HCT116 (cell line): Measurements from ENCODE around the gene UFD1. TPM values are rescaled to one million over a fixed set of nuclear protein-coding genes. Genes with fewer than 3 reads are reported as not detected.

ENCODE experiments used
- ATAC-seq: fragments of 200-7000 bp; cut with Tn5 transposase; 2 replicates; pipeline ENCODE4 v1.9.1; 2020; ENCODE audit warnings: mild to moderate bottlenecking, moderate library complexity
- BruUV-seq: library from RNA; stranded (reverse); fragments of 400-500 nt; replicated peaks from 2 replicates; lab custom pipeline; 2021; lab: Mats Ljungman, UMichigan
- CTCF ChIA-PET: fragments of 300-600 bp; sonication (Branson Sonifier 250); formaldehyde crosslinking; loops from one replicate; lab custom pipeline; 2021; ENCODE audit warnings: antibody characterized with exemption; lab: Charles Lee
- POLR2A ChIA-PET: fragments of 300-600, 350-600 bp; sonication (Branson Sonifier 250); formaldehyde crosslinking; loops from one replicate; lab custom pipeline; 2021; ENCODE audit warnings: antibody characterized with exemption; lab: Charles Lee
- RAD21 ChIA-PET, 2 experiments: fragments of 300-600 bp; sonication (Branson Sonifier 250); formaldehyde crosslinking; loops; one replicate each; lab custom pipeline; 2023; ENCODE audit warnings: low total read pairs in 2 of 2; ENCODE audit not compliant: uncharacterized antibody in 2 of 2, unreplicated experiment in 2 of 2, low non-redundant PET in 1 of 2; lab: Charles Lee
- DNase-seq: peaks from one replicate; pipeline ENCODE4 v3.0.0-alpha.2; 2010; ENCODE audit warnings: low read depth, low spot score
- H2AFZ ChIP-seq: fragments of 200-600 bp; shearing (Covaris generic), sonication (generic); 2 replicates; pipeline ENCODE4 v1.6.1; 2017; ENCODE audit warnings: low read depth, mixed run types, mixed read lengths, antibody characterized with exemption, low read length; ENCODE audit not compliant: poor library complexity, severe bottlenecking
- H3K27ac ChIP-seq: 2 replicates; pipeline ENCODE4 v1.5.1; 2012; ENCODE audit warnings: low read depth, low read length
- H3K27me3 ChIP-seq: fragments of 200-600 bp; sonication (generic); 2 replicates; pipeline ENCODE4 v1.6.1; 2016; ENCODE audit warnings: mixed run types, low read length, mixed read lengths; ENCODE audit not compliant: insufficient read depth
- H3K36me3 ChIP-seq, 2 experiments: fragments of 200-500 bp in 1 of 2; fragments of 200-600 bp in 1 of 2; sonication (Bioruptor generic) in 1 of 2; sonication (generic) in 1 of 2; 2 replicates each; pipeline versions ENCODE4 v1.5.1 to v1.6.1; 2014 to 2016; ENCODE audit warnings: low read length in 2 of 2, inconsistent platforms in 1 of 2, mixed read lengths in 1 of 2, mixed run types in 1 of 2; ENCODE audit not compliant: insufficient read depth in 2 of 2, control insufficient read depth in 1 of 2
- H3K4me1 ChIP-seq, 2 experiments: fragments of 200-600 bp in 1 of 2; sonication (generic) in 1 of 2; 2 replicates each; pipeline versions ENCODE4 v1.5.1 to v1.6.1; 2012 to 2017; ENCODE audit warnings: low read length in 2 of 2, inconsistent platforms in 1 of 2, mild to moderate bottlenecking in 1 of 2, mixed read lengths in 1 of 2, mixed run types in 1 of 2, moderate library complexity in 1 of 2; ENCODE audit not compliant: insufficient read depth in 2 of 2, control insufficient read depth in 1 of 2
- H3K4me2 ChIP-seq: fragments of 200-600 bp; sonication (generic); 2 replicates; pipeline ENCODE4 v1.6.1; 2017; ENCODE audit warnings: mixed run types, low read length, mixed read lengths
- H3K4me3 ChIP-seq, 2 experiments: fragments of 200-600 bp in 1 of 2; sonication (generic) in 1 of 2; replicated peaks in 1 of 2; 2 replicates each; pipeline ENCODE4 v1.5.1; 2011 to 2016; ENCODE audit warnings: low read length in 2 of 2, control low read depth in 1 of 2, low read depth in 1 of 2, mild to moderate bottlenecking in 1 of 2, mixed read lengths in 1 of 2, mixed run types in 1 of 2
- H3K79me2 ChIP-seq: fragments of 200-600 bp; sonication (generic); 2 replicates; pipeline ENCODE4 v1.6.1; 2017; ENCODE audit warnings: mild to moderate bottlenecking, mixed run types, low read length, moderate library complexity, mixed read lengths; ENCODE audit not compliant: insufficient read depth
- H3K9ac ChIP-seq: fragments of 200-600 bp; sonication (generic); 2 replicates; pipeline ENCODE4 v1.6.1; 2016; ENCODE audit warnings: low read length, mixed read lengths
- H3K9me2 ChIP-seq: fragments of 200-600 bp; sonication (generic), shearing (Covaris generic); 2 replicates; pipeline ENCODE4 v1.6.1; 2017; ENCODE audit warnings: mixed run types, mild to moderate bottlenecking, moderate library complexity; ENCODE audit not compliant: insufficient read depth
- H3K9me3 ChIP-seq, 2 experiments: fragments of 200-500 bp in 1 of 2; fragments of 200-600 bp in 1 of 2; sonication (Bioruptor generic) in 1 of 2; sonication (generic) in 1 of 2; 2 replicates each; pipeline ENCODE4 v1.6.1; 2014 to 2017; ENCODE audit warnings: low read length in 2 of 2, mixed read lengths in 2 of 2, inconsistent platforms in 1 of 2, low read depth in 1 of 2, mild to moderate bottlenecking in 1 of 2, mixed run types in 1 of 2, moderate library complexity in 1 of 2; ENCODE audit not compliant: control insufficient read depth in 1 of 2, insufficient read depth in 1 of 2
- H4K20me1 ChIP-seq: fragments of 200-600 bp; sonication (generic), shearing (Covaris generic); 2 replicates; pipeline ENCODE4 v1.6.1; 2017; ENCODE audit warnings: mixed run types, mild to moderate bottlenecking, moderate library complexity; ENCODE audit not compliant: insufficient read depth
- CTCF ChIP-seq, 3 experiments: fragments of 200-600 bp in 1 of 3; sonication (generic) in 1 of 3; IDR thresholded peaks in 2 of 3; conservative IDR thresholded peaks in 1 of 3; 2 replicates each; pipeline ENCODE4 v1.5.1; 2012 to 2017; ENCODE audit warnings: low read depth in 2 of 3, low read length in 2 of 3, antibody characterized with exemption in 1 of 3, borderline replicate concordance in 1 of 3, control low read depth in 1 of 3, mild to moderate bottlenecking in 1 of 3, mixed read lengths in 1 of 3, mixed run types in 1 of 3, moderate library complexity in 1 of 3; ENCODE audit not compliant: insufficient read depth in 1 of 3
- EZH2 ChIP-seq: fragments of 200-600 bp; sonication (generic); IDR thresholded peaks from 2 replicates; pipeline ENCODE4 v1.6.1; 2017; ENCODE audit warnings: antibody characterized with exemption, mixed run types
- REST ChIP-seq: IDR thresholded peaks from 2 replicates; pipeline ENCODE4 v1.6.1; 2012; ENCODE audit warnings: low read depth
- intact Hi-C: fragments of 100-400 bp; cut with micrococcal nuclease; formaldehyde crosslinking; loops from 2 replicates; pipeline ENCODE4 v1.10.0; 2022
- total RNA-seq: library from RNA; stranded (reverse); gene quantifications from one replicate; pipeline ENCODE4 v1.2.1, GENCODE V29; 2021; ENCODE audit not compliant: unreplicated experiment

UFD1 gene
- total RNA-seq, 1 experiment from 2014 or later, result 97.5 TPM

GRCh38 chr22:19407649-19408606 lies 71.1 kb downstream of the UFD1 start:
- CTCF ChIA-PET, result no interaction called here
- Histone ChIP-seq H3K36me3 (peaks cover 31 to 32% of the 10 kb centered on the region in 2 experiments; a peak in 3 of 4 replicates), H3K27ac (no peak overlapping the region), H3K27me3 (no peaks in the 10 kb centered on the region), H3K4me1 (peaks cover 0 to 10% of the 10 kb centered on the region in 2 experiments; a peak in 2 of 4 replicates), H3K79me2 (peaks cover 31% of the 10 kb centered on the region), H4K20me1 (no peaks in the 10 kb centered on the region), H3K9ac (no peak overlapping the region), H3K9me3 (no peaks in the 10 kb centered on the region), H3K4me2 (no peak overlapping the region), H2AFZ (no peak overlapping the region), H3K4me3 (no peak overlapping the region), H3K9me2 (no peaks in the 10 kb centered on the region)
- ATAC-seq (no peak), DNase-seq (no peak)
- intact Hi-C loops, result no loop called here
- no TSS peak for BruUV-seq
- RAD21 ChIA-PET, result no interaction called here
- TF ChIP-seq REST, result no peak
- POLR2A ChIA-PET, result no interaction called here

GRCh38 chr22:19406846-19407245 lies 72.1 kb downstream of the UFD1 start:
- Histone ChIP-seq H3K9me2 (no peaks in the 10 kb centered on the region), H3K4me1 (peaks cover 0 to 10% of the 10 kb centered on the region in 2 experiments; a peak in 2 of 4 replicates), H4K20me1 (no peaks in the 10 kb centered on the region), H3K4me2 (no peak overlapping the region), H3K4me3 (no peak overlapping the region), H3K9me3 (no peaks in the 10 kb centered on the region), H3K79me2 (peaks cover 21% of the 10 kb centered on the region), H2AFZ (no peak overlapping the region), H3K9ac (no peak overlapping the region), H3K36me3 (peaks cover 31 to 32% of the 10 kb centered on the region in 2 experiments; a peak in 3 of 4 replicates), H3K27me3 (no peaks in the 10 kb centered on the region), H3K27ac (no peak overlapping the region)
- no peak for DNase-seq
- intact Hi-C loops, result no loop called here
- POLR2A ChIA-PET, result no interaction called here
- CTCF ChIA-PET, result no interaction called here
- TF ChIP-seq CTCF (IDR thresholded peaks at IDR 0.05 in 2 of 3, conservative IDR thresholded peaks at IDR 0.05 in 1 of 3; ENCODE audit: borderline replicate concordance in 1 of 3, insufficient read depth in 1 of 3, low read depth in 2 of 3, low read length in 2 of 3) (no peak), EZH2 (no peak)
- no peak for ATAC-seq
- RAD21 ChIA-PET, result no interaction called here
- no TSS peak for BruUV-seq
